ENCODE data around the gene NR1D2.

DNA sequence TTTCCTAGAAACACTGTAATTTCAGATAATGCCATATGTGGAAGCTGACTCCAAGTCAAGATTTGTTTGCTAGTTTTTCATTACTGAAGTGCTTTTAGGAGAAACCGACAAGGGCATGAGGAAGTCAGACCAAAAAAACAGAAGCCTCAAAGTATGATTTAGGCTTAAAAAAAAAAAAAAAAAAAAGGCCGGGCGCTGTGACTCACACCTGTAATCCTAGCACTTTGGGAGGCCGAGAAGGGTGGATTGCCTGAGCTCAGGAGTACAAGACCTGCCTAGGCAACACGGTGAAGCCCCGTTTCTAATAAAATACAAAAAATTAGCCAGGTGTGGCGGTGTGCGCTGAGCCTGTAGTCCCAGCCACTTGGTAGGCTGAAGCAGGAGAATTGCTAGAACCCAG is 16.6 kb upstream of the NR1D2 start:
- no peak for TF ChIP-seq SPI1 (IDR thresholded peaks at IDR 0.05; ENCODE audit: low read depth, low read length)
- no peak for TF ChIP-seq POLR2A (IDR thresholded peaks at IDR 0.05; ENCODE audit: low read depth, low read length)
- no peak for TF ChIP-seq POLR2AphosphoS5 (IDR thresholded peaks at IDR 0.05; ENCODE audit: low read depth, low read length)
- no peak for TF ChIP-seq PAX5 (IDR thresholded peaks at IDR 0.05; ENCODE audit: insufficient read depth, low read length, severe bottlenecking)
- TF ChIP-seq TAF1 (IDR thresholded peaks at IDR 0.05; ENCODE audit: low read depth, low read length): no peak
- TF ChIP-seq POU2F2 (IDR thresholded peaks at IDR 0.05; ENCODE audit: low read depth, low read length): no peak

Measured in GM12891 (cell line).